ENCODE data around the gene DKKL1.
"Not testable (repeated sequence)": the region's sequence is repeated elsewhere in the genome, so short reads cannot be mapped to it uniquely, and the experiment has no call there.

The DKKL1 gene

DNA sequence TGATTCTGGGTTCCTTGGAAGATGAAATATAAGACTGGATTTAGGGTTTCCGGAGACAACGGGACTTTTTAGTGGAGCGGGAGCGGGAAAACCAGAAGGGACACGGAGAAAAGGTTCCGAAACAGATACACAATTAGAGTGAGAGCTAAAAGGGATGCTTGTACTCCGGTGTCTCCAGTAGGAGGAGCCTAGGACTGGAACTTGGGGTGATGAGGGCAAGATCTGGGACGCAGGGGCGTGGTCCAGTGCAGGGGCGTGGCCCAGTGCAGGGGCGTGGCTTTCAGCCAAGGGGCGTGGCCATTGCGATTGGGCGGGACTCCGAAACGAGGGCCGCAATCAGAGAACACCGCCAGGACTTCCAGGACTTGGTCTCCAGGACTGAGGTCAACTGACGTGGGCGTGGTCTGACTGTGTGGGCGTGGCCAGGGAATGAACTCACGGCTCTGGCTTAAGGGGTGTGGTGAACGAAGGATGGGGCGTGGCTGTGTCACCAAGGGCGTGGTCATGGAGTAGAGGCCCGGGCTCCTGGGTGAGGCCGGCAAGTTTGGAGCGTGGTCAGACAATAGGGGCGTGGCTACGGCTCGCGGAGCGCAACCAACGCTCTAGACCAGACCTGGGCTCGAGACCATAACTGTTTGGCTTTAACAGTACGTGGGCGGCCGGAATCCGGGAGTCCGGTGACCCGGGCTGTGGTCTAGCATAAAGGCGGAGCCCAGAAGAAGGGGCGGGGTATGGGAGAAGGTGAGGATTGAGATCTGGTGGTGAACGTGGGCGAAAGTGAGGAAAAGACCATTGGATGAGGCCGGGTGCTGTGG, at the start of gene DKKL1:
TSS of gene DKKL1 (plus strand) at position 610 of the 815 bp plus-strand sequence. CDS start at position 732, 122 bp downstream.
- peak; percentile 9 for DNase-seq (ENCODE audit: low read depth, low spot score)

GRCh38 chr19:49315111-49315510, 48.6 kb upstream of the DKKL1 start:
- no peak for DNase-seq (ENCODE audit: low read depth, low spot score)

DNA sequence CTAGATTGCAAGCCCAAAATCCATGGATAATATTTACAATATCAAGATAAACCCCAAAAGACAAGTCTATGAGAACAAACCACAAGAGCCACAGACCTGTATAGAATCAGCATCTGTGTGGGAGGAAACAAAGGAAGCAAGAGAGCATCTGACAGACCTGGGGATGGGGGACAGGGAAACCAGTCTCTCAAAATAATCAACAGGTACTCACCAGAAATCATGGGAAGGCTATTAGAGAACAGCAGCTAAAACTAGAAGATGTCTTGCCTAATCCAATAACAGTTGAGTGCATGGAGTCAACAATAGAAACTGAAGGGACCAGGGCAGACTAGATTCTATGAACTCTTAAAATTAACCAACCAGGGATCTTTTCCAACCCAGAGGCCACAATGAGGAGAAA, 47.4 kb upstream of the DKKL1 start:
- DNase-seq (ENCODE audit: low read depth, low spot score) = no peak

- no peak for DNase-seq (ENCODE audit: low read depth, low spot score)
Observed at GRCh38 chr19:49318296-49318695, 45.4 kb upstream of the DKKL1 start.

GRCh38 chr19:49324801-49325576, 38.7 kb upstream of the DKKL1 start, which contains the start of gene SLC6A16:
Gene SLC6A16, minus strand, starts transcription at chr19:49325191. Its CDS starts 13,844 bp downstream, at chr19:49311347.
- no peak for DNase-seq (ENCODE audit: low read depth, low spot score)

DNA sequence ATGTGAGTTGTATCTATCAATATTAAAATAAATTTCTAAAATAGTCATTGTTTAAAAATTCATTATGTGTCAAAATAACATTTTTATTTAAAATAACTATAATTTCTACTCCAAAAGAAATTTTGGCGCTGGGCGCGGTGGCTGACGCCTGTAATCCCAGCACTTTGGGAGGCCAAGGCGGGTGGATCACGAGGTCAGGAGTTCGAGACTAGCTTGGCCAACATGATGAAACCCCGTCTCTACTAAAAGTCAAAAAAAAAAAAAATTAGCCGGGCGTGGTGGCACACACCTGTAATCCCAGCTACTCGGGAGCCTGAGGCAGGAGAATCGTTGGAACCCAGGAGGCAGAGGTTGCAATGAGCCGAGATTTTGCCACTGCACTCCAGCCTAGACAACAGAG, 37.9 kb upstream of the DKKL1 start:
- not testable (repeated sequence) for DNase-seq (ENCODE audit: low read depth, low spot score)

GRCh38 chr19:49326165-49326704, 37.4 kb upstream of the DKKL1 start:
- no peak for DNase-seq (ENCODE audit: low read depth, low spot score)

DNA sequence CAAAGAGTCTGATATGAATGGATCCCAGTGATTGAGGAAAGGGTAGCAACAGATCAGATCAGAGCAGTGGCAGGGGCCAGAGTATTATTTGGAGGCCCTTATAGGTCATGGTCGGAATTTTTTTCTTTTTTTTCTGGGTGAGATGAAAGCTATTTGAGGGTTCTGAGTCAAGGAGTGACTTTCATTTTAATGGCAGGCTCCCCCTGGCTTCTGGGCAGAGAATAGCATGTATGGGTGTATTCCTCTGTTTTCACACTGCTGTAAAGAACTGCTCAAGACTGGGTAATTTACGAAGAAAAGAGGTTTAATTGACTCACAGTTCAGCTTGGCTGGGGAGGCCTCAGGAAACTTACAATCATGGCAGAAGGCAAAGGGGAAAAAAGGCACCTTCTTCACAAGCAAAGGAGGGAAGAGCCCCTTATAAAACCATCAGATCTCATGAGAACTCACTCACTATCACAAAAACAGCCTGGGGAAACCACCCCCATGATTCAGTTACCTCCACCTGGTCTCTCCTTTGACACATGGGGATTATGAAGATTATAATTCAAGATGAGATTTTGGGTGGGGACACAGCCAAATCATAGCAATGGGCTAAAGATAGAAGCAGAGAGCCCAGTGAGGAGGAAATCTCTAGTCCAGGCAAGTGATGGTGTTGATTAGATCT, 35.7 kb upstream of the DKKL1 start:
- DNase-seq (ENCODE audit: low read depth, low spot score) = no peak

DNA sequence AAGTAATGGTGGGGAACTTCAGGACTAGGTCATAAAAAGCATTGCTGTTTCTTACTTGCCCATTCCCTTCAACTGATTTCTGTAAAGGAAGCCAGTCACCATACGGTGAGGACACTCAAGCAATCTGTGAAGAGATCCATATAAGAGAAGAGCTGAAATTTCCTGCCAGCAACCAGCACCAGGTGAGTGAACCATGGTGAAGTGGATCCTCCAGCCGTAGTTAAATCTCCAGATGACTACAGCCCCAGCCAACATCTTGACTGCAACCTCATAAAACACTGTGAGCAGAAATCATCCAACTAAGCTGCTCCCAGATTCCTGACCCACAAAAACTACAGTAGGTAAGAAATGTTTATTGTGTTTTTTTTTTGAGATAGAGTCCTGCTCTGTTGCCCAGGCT, 34.9 kb upstream of the DKKL1 start:
- no peak for DNase-seq (ENCODE audit: low read depth, low spot score)

DNA sequence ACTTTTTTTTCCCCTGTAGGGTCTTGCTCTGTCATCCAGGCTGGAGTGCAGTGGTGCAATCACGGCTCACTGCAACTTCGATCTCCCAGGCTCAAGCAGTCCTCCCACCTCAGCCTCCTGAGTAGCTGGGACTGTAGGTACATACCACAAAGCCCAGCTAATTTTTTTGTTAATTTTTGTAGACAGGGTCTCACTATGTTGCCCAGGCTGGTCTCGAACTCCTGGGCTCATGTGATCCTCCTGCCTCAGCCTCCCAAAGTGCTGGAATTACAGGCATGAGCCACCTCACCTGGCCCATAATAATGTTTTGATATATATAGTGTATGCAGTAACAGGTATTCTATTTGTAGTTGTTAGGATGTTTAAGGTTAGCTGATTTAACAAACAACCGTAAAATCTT, 32.5 kb upstream of the DKKL1 start:
- not testable (repeated sequence) for DNase-seq (ENCODE audit: low read depth, low spot score)

DNA sequence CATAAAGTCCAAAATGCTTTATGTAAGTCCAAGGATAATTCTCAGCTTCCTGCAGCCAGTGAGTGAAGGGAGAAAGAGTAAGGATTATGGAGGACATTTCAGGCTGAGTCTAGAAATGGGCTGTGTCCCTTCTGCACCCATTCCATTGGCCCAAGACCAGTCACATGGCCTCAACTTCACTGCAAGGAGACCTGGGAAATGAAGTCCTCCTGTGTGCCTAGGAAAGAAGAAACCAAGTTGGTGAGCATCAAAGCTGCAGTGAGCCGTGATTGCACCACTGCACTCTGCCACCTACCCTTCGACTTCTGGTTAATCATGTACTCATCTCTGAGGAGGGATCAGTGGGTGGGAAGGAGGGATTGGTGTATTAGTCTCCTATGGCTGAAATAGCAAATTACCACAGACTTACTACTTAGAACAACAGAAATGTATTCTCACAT, 32.0 kb upstream of the DKKL1 start:
- peak; percentile 45 for DNase-seq (ENCODE audit: low read depth, low spot score)

GRCh38 chr19:49332691-49333417, 30.8 kb upstream of the DKKL1 start:
- not testable (repeated sequence) for DNase-seq (ENCODE audit: low read depth, low spot score)

GRCh38 chr19:49333418-49333805, 30.3 kb upstream of the DKKL1 start:
- no peak for DNase-seq (ENCODE audit: low read depth, low spot score)

GRCh38 chr19:49333811-49334288, 29.8 kb upstream of the DKKL1 start:
- peak; percentile 27 for DNase-seq (ENCODE audit: low read depth, low spot score)

DNA sequence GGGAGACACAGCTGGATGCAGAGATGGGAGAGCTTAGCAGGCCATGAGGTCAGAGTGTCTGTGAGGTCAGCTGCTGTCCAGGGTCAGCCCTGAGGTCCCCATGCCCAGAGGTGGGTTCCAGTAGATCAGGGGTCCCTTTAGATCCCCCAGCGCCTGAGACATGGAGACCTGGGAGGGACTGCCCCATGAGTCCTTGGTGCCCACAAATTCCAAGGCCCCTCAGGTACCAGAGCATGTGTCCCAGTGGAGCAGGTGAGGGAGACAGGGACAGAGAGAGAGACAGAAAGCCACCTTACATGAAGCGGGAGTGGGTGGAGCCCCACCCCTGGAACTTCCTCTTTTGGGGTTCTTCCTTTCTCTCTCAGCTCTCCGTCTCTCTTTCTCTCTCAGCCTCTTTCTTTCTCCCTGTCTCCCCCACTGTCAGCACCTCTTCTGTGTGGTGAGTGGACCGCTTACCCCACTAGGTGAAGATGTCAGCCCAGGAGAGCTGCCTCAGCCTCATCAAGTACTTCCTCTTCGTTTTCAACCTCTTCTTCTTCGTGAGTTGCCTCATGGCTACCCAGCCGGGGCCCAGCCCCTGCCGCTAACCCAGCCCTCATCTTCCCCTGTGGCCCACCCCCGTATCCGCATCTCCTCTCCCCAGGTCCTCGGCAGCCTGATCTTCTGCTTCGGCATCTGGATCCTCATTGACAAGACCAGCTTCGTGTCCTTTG, 28.4 kb upstream of the DKKL1 start, which contains the start of gene CD37:
TSS of gene CD37 (plus strand) at position 336 of the 713 bp plus-strand sequence. CDS start at position 471, 135 bp downstream.
- DNase-seq (ENCODE audit: low read depth, low spot score) = peak; percentile 15

- no peak for DNase-seq (ENCODE audit: low read depth, low spot score)
Observed at GRCh38 chr19:49335784-49336481, 27.7 kb upstream of the DKKL1 start.

- no peak for DNase-seq (ENCODE audit: low read depth, low spot score)
Observed at GRCh38 chr19:49336482-49337266, 27.0 kb upstream of the DKKL1 start.

- no peak for DNase-seq (ENCODE audit: low read depth, low spot score)
Observed at GRCh38 chr19:49337267-49338022, 26.2 kb upstream of the DKKL1 start.
